ENCODE results near the gene NUCB2. TPM values are rescaled to one million over a fixed set of nuclear protein-coding genes. Genes with fewer than 3 reads are reported as not detected.

NUCB2 gene
- total RNA-seq, 1 experiment from 2014 or later: 39.6 TPM

GRCh38 chr11:17343257-17343656 lies 66.7 kb downstream of the NUCB2 start:
- Histone ChIP-seq H3K9me3 (ENCODE audit: low read depth, low read length, poor library complexity, severe bottlenecking) (no peaks in the 10 kb centered on the region), H3K4me3 (ENCODE audit: low read depth, low read length, poor library complexity, severe bottlenecking) (no peak overlapping the region), H3K27ac (ENCODE audit: low read depth, low read length, poor library complexity, severe bottlenecking) (no peak overlapping the region), H3K36me3 (ENCODE audit: insufficient read depth, low read length, poor library complexity, severe bottlenecking) (no peaks in the 10 kb centered on the region), H3K4me1 (ENCODE audit: insufficient read depth, low read length, poor library complexity, severe bottlenecking) (no peaks in the 10 kb centered on the region), H3K27me3 (replicated peaks; ENCODE audit: insufficient read depth, low read depth, low read length, poor library complexity) (no peaks in the 10 kb centered on the region)
- POLR2A ChIA-PET (ENCODE audit: low non-redundant PET): no interaction called here
- no TSS peak for BruUV-seq (replicated peaks)
- no peak for TF ChIP-seq EZH2 (IDR thresholded peaks at IDR 0.05; ENCODE audit: borderline replicate concordance, low read depth, low read length, poor library complexity, severe bottlenecking)
- TF ChIP-seq, protein P1, sequence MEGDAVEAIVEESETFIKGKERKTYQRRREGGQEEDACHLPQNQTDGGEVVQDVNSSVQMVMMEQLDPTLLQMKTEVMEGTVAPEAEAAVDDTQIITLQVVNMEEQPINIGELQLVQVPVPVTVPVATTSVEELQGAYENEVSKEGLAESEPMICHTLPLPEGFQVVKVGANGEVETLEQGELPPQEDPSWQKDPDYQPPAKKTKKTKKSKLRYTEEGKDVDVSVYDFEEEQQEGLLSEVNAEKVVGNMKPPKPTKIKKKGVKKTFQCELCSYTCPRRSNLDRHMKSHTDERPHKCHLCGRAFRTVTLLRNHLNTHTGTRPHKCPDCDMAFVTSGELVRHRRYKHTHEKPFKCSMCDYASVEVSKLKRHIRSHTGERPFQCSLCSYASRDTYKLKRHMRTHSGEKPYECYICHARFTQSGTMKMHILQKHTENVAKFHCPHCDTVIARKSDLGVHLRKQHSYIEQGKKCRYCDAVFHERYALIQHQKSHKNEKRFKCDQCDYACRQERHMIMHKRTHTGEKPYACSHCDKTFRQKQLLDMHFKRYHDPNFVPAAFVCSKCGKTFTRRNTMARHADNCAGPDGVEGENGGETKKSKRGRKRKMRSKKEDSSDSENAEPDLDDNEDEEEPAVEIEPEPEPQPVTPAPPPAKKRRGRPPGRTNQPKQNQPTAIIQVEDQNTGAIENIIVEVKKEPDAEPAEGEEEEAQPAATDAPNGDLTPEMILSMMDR (conservative IDR thresholded peaks at IDR 0.05; ENCODE audit: low read depth, low read length): no peak
- intact Hi-C loops (cut with micrococcal nuclease; ENCODE audit: unreplicated experiment): no loop called here
- CTCF ChIA-PET: no interaction called here
- DNase-seq (ENCODE audit: low spot score): no peak

GRCh38 chr11:17343907-17344306 lies 67.4 kb downstream of the NUCB2 start:
- BruUV-seq (replicated peaks): no TSS peak
- Histone ChIP-seq H3K9me3 (ENCODE audit: low read depth, low read length, poor library complexity, severe bottlenecking) (no peaks in the 10 kb centered on the region), H3K4me3 (ENCODE audit: low read depth, low read length, poor library complexity, severe bottlenecking) (no peak overlapping the region), H3K27ac (ENCODE audit: low read depth, low read length, poor library complexity, severe bottlenecking) (no peak overlapping the region), H3K4me1 (ENCODE audit: insufficient read depth, low read length, poor library complexity, severe bottlenecking) (no peaks in the 10 kb centered on the region), H3K27me3 (replicated peaks; ENCODE audit: insufficient read depth, low read depth, low read length, poor library complexity) (no peaks in the 10 kb centered on the region), H3K36me3 (ENCODE audit: insufficient read depth, low read length, poor library complexity, severe bottlenecking) (no peaks in the 10 kb centered on the region)
- intact Hi-C loops (cut with micrococcal nuclease; ENCODE audit: unreplicated experiment): no loop called here
- TF ChIP-seq EZH2 (IDR thresholded peaks at IDR 0.05; ENCODE audit: borderline replicate concordance, low read depth, low read length, poor library complexity, severe bottlenecking): no peak
- TF ChIP-seq, protein P1 (conservative IDR thresholded peaks at IDR 0.05; ENCODE audit: low read depth, low read length): no peak
- DNase-seq (ENCODE audit: low spot score): peak; percentile 8
- CTCF ChIA-PET: no interaction called here
- POLR2A ChIA-PET (ENCODE audit: low non-redundant PET): no interaction called here

GRCh38 chr11:17347676-17348075 lies 71.1 kb downstream of the NUCB2 start:
- Histone ChIP-seq H3K36me3 (ENCODE audit: insufficient read depth, low read length, poor library complexity, severe bottlenecking) (no peaks in the 10 kb centered on the region), H3K9me3 (ENCODE audit: low read depth, low read length, poor library complexity, severe bottlenecking) (no peaks in the 10 kb centered on the region), H3K4me3 (ENCODE audit: low read depth, low read length, poor library complexity, severe bottlenecking) (no peak overlapping the region), H3K27me3 (replicated peaks; ENCODE audit: insufficient read depth, low read depth, low read length, poor library complexity) (no peaks in the 10 kb centered on the region), H3K4me1 (ENCODE audit: insufficient read depth, low read length, poor library complexity, severe bottlenecking) (no peaks in the 10 kb centered on the region), H3K27ac (ENCODE audit: low read depth, low read length, poor library complexity, severe bottlenecking) (no peak overlapping the region)
- DNase-seq (ENCODE audit: low spot score): no peak
- POLR2A ChIA-PET (ENCODE audit: low non-redundant PET): no interaction called here
- intact Hi-C loops (cut with micrococcal nuclease; ENCODE audit: unreplicated experiment): no loop called here
- TF ChIP-seq, protein P1 (conservative IDR thresholded peaks at IDR 0.05; ENCODE audit: low read depth, low read length): no peak
- TF ChIP-seq EZH2 (IDR thresholded peaks at IDR 0.05; ENCODE audit: borderline replicate concordance, low read depth, low read length, poor library complexity, severe bottlenecking): no peak
- CTCF ChIA-PET: interaction anchor here (0.6 kb wide), 1 partner anchor 270 kb away, joined by 3 read pairs; no protein-coding TSS in a partner anchor
- no TSS peak for BruUV-seq (replicated peaks)
